ENCODE measurements around the gene CCDC74A.
"Not testable (repeated sequence)": the region's sequence is repeated elsewhere in the genome, so short reads cannot be mapped to it uniquely, and the experiment has no call there.

The CCDC74A gene

DNA sequence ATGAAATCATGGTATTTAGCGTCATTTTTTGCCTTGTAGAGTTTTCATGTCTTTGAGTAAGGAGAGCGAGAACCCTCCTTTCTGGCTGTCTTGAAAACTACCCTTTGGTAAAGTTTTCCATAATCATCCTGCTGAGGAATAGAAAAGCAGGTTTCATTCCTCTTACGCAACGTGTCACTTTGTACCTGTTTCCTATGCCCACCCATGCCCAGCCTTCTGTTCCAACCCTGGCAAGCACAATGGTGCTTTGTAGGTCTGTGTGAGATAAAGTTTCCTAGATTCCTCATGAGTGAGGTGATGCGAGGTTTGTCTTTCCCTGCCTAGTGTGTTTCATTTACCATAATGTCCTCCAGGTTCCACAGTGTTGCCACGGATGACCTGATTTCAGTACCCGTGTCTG lies 29.3 kb downstream of the CCDC74A start:
- Histone ChIP-seq H3K9me3 (ENCODE audit: control insufficient read depth, insufficient read depth, low read length) (no peaks in the 10 kb centered on the region), H3K36me3 (ENCODE audit: insufficient read depth, low read length) (no peaks in the 10 kb centered on the region), H3K9ac (ENCODE audit: low read depth, low read length) (no peak overlapping the region), H3K4me1 (ENCODE audit: insufficient read depth, low read length) (no peaks in the 10 kb centered on the region)

GRCh38 chr2:131557558-131558321 lies 30.1 kb downstream of the CCDC74A start:
- Histone ChIP-seq H3K4me1 (ENCODE audit: insufficient read depth, low read length) (no peaks in the 10 kb centered on the region), H3K9me3 (ENCODE audit: control insufficient read depth, insufficient read depth, low read length) (no peaks in the 10 kb centered on the region), H3K36me3 (ENCODE audit: insufficient read depth, low read length) (no peaks in the 10 kb centered on the region), H3K9ac (ENCODE audit: low read depth, low read length) (no peak overlapping the region)

DNA sequence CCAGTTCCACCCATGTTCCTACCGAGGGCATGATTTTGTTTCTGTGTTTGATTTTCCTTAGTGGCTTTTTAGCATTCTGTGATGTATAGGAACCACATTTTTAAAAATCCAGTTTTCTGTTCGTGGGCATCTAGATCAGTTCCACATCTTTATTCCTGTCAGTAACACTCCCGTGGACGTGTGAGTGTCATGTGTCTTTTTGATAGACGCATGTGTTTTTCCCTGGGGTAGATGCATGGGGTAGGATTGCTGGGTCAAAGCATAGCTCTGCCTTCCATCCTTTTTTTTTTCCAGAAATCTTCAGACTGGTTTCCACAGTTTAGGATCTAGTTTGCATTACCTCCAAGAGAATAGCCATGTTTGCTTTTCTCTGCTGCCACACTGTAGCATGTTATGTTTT lies 38.7 kb downstream of the CCDC74A start:
- Histone ChIP-seq H3K36me3 (ENCODE audit: insufficient read depth, low read length) (no peaks in the 10 kb centered on the region), H3K9ac (ENCODE audit: low read depth, low read length) (no peak overlapping the region), H3K4me1 (ENCODE audit: insufficient read depth, low read length) (no peaks in the 10 kb centered on the region), H3K9me3 (ENCODE audit: control insufficient read depth, insufficient read depth, low read length) (no peaks in the 10 kb centered on the region)

DNA sequence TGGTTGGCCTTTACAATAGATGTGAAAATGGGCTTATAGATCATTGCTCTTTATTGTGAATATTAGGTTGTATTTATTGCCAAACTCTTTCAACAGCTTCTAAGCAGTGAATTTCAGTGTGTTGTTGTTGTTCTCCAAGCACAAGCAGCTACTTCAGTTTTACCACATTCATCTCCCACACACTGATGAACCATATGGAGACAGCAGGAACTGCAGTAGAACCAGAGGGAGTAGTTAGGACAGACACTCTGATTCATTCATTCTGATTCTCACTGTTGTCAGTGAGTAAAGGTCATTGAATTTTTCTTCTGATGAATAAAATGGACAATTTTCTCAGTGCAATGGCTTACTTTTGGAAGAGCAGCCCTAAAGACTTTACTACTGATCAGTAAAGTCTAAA lies 40.2 kb downstream of the CCDC74A start:
- H3K9ac ChIP-seq (ENCODE audit: low read depth, low read length) = no peak overlapping the region
- H3K9me3 ChIP-seq (ENCODE audit: control insufficient read depth, insufficient read depth, low read length) = no peaks in the 10 kb centered on the region
- no peaks in the 10 kb centered on the region for H3K4me1 ChIP-seq (ENCODE audit: insufficient read depth, low read length)
- no peaks in the 10 kb centered on the region for H3K36me3 ChIP-seq (ENCODE audit: insufficient read depth, low read length)

DNA sequence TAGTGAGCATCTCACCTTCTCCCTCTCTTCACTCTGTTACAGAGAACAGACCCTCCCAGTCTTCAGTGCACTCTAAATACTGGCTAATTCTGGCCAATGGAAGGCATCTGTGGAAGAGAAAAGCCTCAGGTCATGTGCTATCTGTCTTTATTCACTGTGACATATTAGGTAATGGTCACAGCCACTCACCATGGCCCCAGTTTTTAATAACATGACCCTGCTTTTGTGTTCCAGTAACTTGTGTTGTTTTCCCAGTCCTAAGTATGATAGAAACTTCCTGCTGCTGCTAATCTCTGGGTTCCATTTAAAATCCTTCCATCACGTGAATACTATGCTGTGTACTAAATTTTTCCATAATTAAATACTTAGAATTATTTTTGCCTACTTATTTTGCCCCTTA lies 40.7 kb downstream of the CCDC74A start:
- H3K9me3 ChIP-seq (ENCODE audit: control insufficient read depth, insufficient read depth, low read length); H3K4me1 ChIP-seq (ENCODE audit: insufficient read depth, low read length); H3K36me3 ChIP-seq (ENCODE audit: insufficient read depth, low read length); H3K9ac ChIP-seq (ENCODE audit: low read depth, low read length): not testable (repeated sequence)

- Histone ChIP-seq H3K36me3 (ENCODE audit: insufficient read depth, low read length) (no peaks in the 10 kb centered on the region), H3K9ac (ENCODE audit: low read depth, low read length) (no peak overlapping the region), H3K4me1 (ENCODE audit: insufficient read depth, low read length) (no peaks in the 10 kb centered on the region), H3K9me3 (ENCODE audit: control insufficient read depth, insufficient read depth, low read length) (no peaks in the 10 kb centered on the region)
These were observed 44.5 kb downstream of the CCDC74A start for GRCh38 chr2:131572175-131572574.

GRCh38 chr2:131577812-131578211 lies 50.1 kb downstream of the CCDC74A start:
- no peak overlapping the region for H3K9ac ChIP-seq (ENCODE audit: low read depth, low read length)
- H3K4me1 ChIP-seq (ENCODE audit: insufficient read depth, low read length) = no peaks in the 10 kb centered on the region
- no peaks in the 10 kb centered on the region for H3K36me3 ChIP-seq (ENCODE audit: insufficient read depth, low read length)
- no peaks in the 10 kb centered on the region for H3K9me3 ChIP-seq (ENCODE audit: control insufficient read depth, insufficient read depth, low read length)

GRCh38 chr2:131580187-131580586 lies 52.5 kb downstream of the CCDC74A start:
- H3K9me3 ChIP-seq (ENCODE audit: control insufficient read depth, insufficient read depth, low read length) = no peaks in the 10 kb centered on the region
- no peak overlapping the region for H3K9ac ChIP-seq (ENCODE audit: low read depth, low read length)
- no peaks in the 10 kb centered on the region for H3K36me3 ChIP-seq (ENCODE audit: insufficient read depth, low read length)
- no peaks in the 10 kb centered on the region for H3K4me1 ChIP-seq (ENCODE audit: insufficient read depth, low read length)

Data from ES-I3 (cell line).